GM18868 (cell line): Measurements from ENCODE around the gene STK26.
"Not testable (repeated sequence)": the region's sequence is repeated elsewhere in the genome, so short reads cannot be mapped to it uniquely, and the experiment has no call there.

Source experiments
- ATAC-seq: cut with Tn5 transposase; IDR thresholded peaks from one replicate; pipeline ENCODE4 v1.9.1; 2021; ENCODE audit warnings: mild to moderate bottlenecking, moderate library complexity; ENCODE audit not compliant: unreplicated experiment

Gene STK26

GRCh38 chrX:132092439-132093065, 69.5 kb downstream of the STK26 start:
- peak; percentile 98 for ATAC-seq

- ATAC-seq = no peak
Measured at GRCh38 chrX:132093239-132093860, 70.2 kb downstream of the STK26 start.

- no peak for ATAC-seq
Measured at GRCh38 chrX:132094164-132094563, 71.1 kb downstream of the STK26 start.

GRCh38 chrX:132098704-132099103, 75.6 kb downstream of the STK26 start:
- not testable (repeated sequence) for ATAC-seq

- no peak for ATAC-seq
Measured at GRCh38 chrX:132101206-132101605, 78.1 kb downstream of the STK26 start.

GRCh38 chrX:132101799-132102198, 78.7 kb downstream of the STK26 start:
- no peak for ATAC-seq

GRCh38 chrX:132107291-132107690, 84.2 kb downstream of the STK26 start:
- ATAC-seq = no peak

GRCh38 chrX:132114607-132115006, 91.5 kb downstream of the STK26 start:
- no peak for ATAC-seq

GRCh38 chrX:132115792-132116191, 92.7 kb downstream of the STK26 start:
- ATAC-seq = no peak

- no peak for ATAC-seq
Measured at GRCh38 chrX:132118358-132118757, 95.3 kb downstream of the STK26 start.

GRCh38 chrX:132119283-132119682, 96.2 kb downstream of the STK26 start:
- no peak for ATAC-seq

- ATAC-seq = no peak
Measured at GRCh38 chrX:132119821-132120515, 96.9 kb downstream of the STK26 start.

GRCh38 chrX:132120913-132121312, 97.8 kb downstream of the STK26 start:
- no peak for ATAC-seq
